K562 (cell line): ENCODE measurements around the gene RBM28. TPM values are rescaled to one million over a fixed set of nuclear protein-coding genes. Genes with fewer than 3 reads are reported as not detected.
A peak's percentile ranks its signal among the peaks of the same experiment; 100 is the strongest.

Experiments
- AFF1 ChIP-seq, 2 experiments: fragments of 450-650 bp; IDR thresholded peaks; 2 replicates each; pipeline ENCODE4 v1.6.1; 2018; ENCODE audit warnings: mild to moderate bottlenecking in 2 of 2, low read depth in 1 of 2; ENCODE audit not compliant: partially characterized antibody in 2 of 2
- ATF1 ChIP-seq, 2 experiments: fragments of 450-650 bp in 1 of 2; IDR thresholded peaks; 2 replicates each; pipeline ENCODE4 v1.6.1; 2016; ENCODE audit warnings: missing compliant biosample characterization in 1 of 2, missing genetic modification characterization in 1 of 2
- ATF3 ChIP-seq, 2 experiments: fragments of 450-650 bp in 1 of 2; sonication (generic) in 1 of 2; formaldehyde crosslinking in 1 of 2; IDR thresholded peaks in 1 of 2; conservative IDR thresholded peaks in 1 of 2; 2 replicates each; pipeline versions ENCODE4 v1.6.1 to v1.8.1; 2016 to 2023; ENCODE audit warnings: mild to moderate bottlenecking in 2 of 2, moderate library complexity in 2 of 2, inconsistent platforms in 1 of 2, missing genetic modification reagents in 1 of 2
- BRD9 ChIP-seq: fragments of 450-650 bp; IDR thresholded peaks from 2 replicates; pipeline ENCODE4 v1.6.1; 2018; ENCODE audit warnings: low read depth; ENCODE audit not compliant: partially characterized antibody
- ETV6 ChIP-seq, 3 experiments: fragments of 150-350 bp in 1 of 3; sonication (generic) in 1 of 3; formaldehyde crosslinking in 1 of 3; IDR thresholded peaks; 2 replicates each; pipeline versions ENCODE4 v1.6.1 to v1.8.0; 2014 to 2022; ENCODE audit warnings: borderline replicate concordance in 2 of 3, low read depth in 2 of 3, antibody characterized with exemption in 1 of 3, low read length in 1 of 3, mild to moderate bottlenecking in 1 of 3, missing genetic modification reagents in 1 of 3
- FOSL1 ChIP-seq: fragments of 200-800 bp; sonication (Bioruptor generic); conservative IDR thresholded peaks from 2 replicates; pipeline ENCODE4 v1.6.1; 2016; ENCODE audit warnings: missing genetic modification characterization, missing compliant biosample characterization
- JUND ChIP-seq, 2 experiments: IDR thresholded peaks; 2 replicates in 1 of 2; 3 replicates in 1 of 2; pipeline ENCODE4 v1.6.1; 2011; ENCODE audit warnings: borderline replicate concordance in 2 of 2, low read depth in 2 of 2, low read length in 2 of 2, improper control_type of control experiment in 1 of 2, missing biosample characterization in 1 of 2, missing genetic modification characterization in 1 of 2, missing genetic modification reagents in 1 of 2
- KLF16 ChIP-seq: IDR thresholded peaks from 2 replicates; pipeline ENCODE4 v1.6.1; 2016; ENCODE audit warnings: antibody characterized with exemption
- MTA1 ChIP-seq: fragments of 450-650 bp; IDR thresholded peaks from 2 replicates; pipeline ENCODE4 v1.6.1; 2017; ENCODE audit warnings: borderline replicate concordance
- SIN3A ChIP-seq, 2 experiments: fragments of 150-350 bp in 1 of 2; IDR thresholded peaks; 2 replicates each; pipeline ENCODE4 v1.6.1; 2011 to 2016; ENCODE audit warnings: borderline replicate concordance in 2 of 2, low read depth in 2 of 2, low read length in 2 of 2, mild to moderate bottlenecking in 2 of 2, moderate library complexity in 2 of 2; ENCODE audit not compliant: control insufficient read depth in 1 of 2
- THAP7 ChIP-seq: fragments of 250-450 bp; sonication (Bioruptor Pico); IDR thresholded peaks from 2 replicates; pipeline ENCODE4 v1.5.0; 2021
- ZFP91 ChIP-seq: sonication (generic); formaldehyde crosslinking; IDR thresholded peaks from 2 replicates; pipeline ENCODE4 v1.8.0; 2022; ENCODE audit warnings: mild to moderate bottlenecking, missing genetic modification reagents
- ZNF79 ChIP-seq: fragments of 250-450 bp; sonication (Bioruptor Pico); IDR thresholded peaks from 2 replicates; pipeline ENCODE4 v1.4.0; 2020; ENCODE audit warnings: low read depth, mild to moderate bottlenecking, moderate library complexity
- polyA plus RNA-seq, 8 experiments: library from polyadenylated mRNA; depleted of rRNA in 4 of 8; stranded (reverse) in 5 of 8; unstranded in 3 of 8; fragments of >200 nt; fragmentation: Nextera tagmentation in 2 of 8; fragmentation: Illumina TruSeq in 1 of 8; extraction: Ambion mirVana in 2 of 8; extraction: Trizol in 1 of 8; gene quantifications; 2 replicates each; pipeline versions ENCODE4 v1.2.1 to v1.2.3, GENCODE V29; 2011 to 2014; ENCODE audit warnings: inconsistent platforms in 1 of 8, missing spikeins in 1 of 8
- total RNA-seq, 7 experiments: library from RNA; depleted of rRNA in 6 of 7; stranded (reverse); fragments of >200 nt in 6 of 7; fragmentation: Illumina TruSeq in 2 of 7; extraction: Trizol in 2 of 7; gene quantifications; 2 replicates each; pipeline versions ENCODE4 v1.2.1 to v1.2.3, GENCODE V29; 2011 to 2021; ENCODE audit warnings: low replicate concordance in 1 of 7

Gene RBM28
- total and polyA plus RNA-seq, 9 of the 15 experiments (the other 6 are each of a cell fraction or from before 2014, with no cell fraction given): 65.8 to 213 (median 138) TPM

GRCh38 chr7:128266883-128267594 lies 76.7 kb downstream of the RBM28 start (continued):
- TF ChIP-seq AFF1 (IDR thresholded peaks at IDR 0.05; ENCODE audit: low read depth in 1 of 2, partially characterized antibody in 2 of 2): peak in 1 of 2 experiments; percentile 84
- TF ChIP-seq KLF16: 0 out of 2 replicates have a peak, but pooled peaks have one; percentile 9
- TF ChIP-seq ATF3 (IDR thresholded peaks at IDR 0.05): peak; percentile 99
- TF ChIP-seq ATF3 (CRISPR knock-in tag; conservative IDR thresholded peaks at IDR 0.05): peak; percentile 81; the same call in 1 of the 2 replicates
- TF ChIP-seq ETV6 (IDR thresholded peaks at IDR 0.05; ENCODE audit: borderline replicate concordance in 1 of 2, low read depth in 2 of 2, low read length in 1 of 2): no peak
- no peak for TF ChIP-seq ETV6 (CRISPR knock-in tag; IDR thresholded peaks at IDR 0.05; ENCODE audit: borderline replicate concordance)
- peak; percentile 49; the same call in 1 of the 2 replicates for TF ChIP-seq MTA1
- TF ChIP-seq FOSL1 (tag): 0 out of 2 replicates have a peak, but pooled peaks have one; percentile 35
- TF ChIP-seq THAP7 (CRISPR knock-in tag): 0 out of 2 replicates have a peak, but pooled peaks have one; percentile 61
- TF ChIP-seq ZFP91 (CRISPR knock-in tag): peak; percentile 42; the same call in 1 of the 2 replicates
- peak; percentile 63 for TF ChIP-seq BRD9
- TF ChIP-seq ATF1 (CRISPR knock-in tag; IDR thresholded peaks at IDR 0.05): no peak
- TF ChIP-seq ATF1 (tag; IDR thresholded peaks at IDR 0.05): peak; percentile 28; the same call in 1 of the 2 replicates
- no peak for TF ChIP-seq SIN3A (IDR thresholded peaks at IDR 0.05; ENCODE audit: borderline replicate concordance in 2 of 2, control insufficient read depth in 1 of 2, low read depth in 2 of 2, low read length in 2 of 2)
- peak; percentile 65; the same call in 1 of the 2 replicates for TF ChIP-seq ZNF79
- TF ChIP-seq JUND (IDR thresholded peaks at IDR 0.05; ENCODE audit: borderline replicate concordance, low read depth, low read length): peak; percentile 92
- TF ChIP-seq JUND (tag; IDR thresholded peaks at IDR 0.05; ENCODE audit: borderline replicate concordance, low read depth, low read length): peak; percentile 78; the same call in 2 of the 3 replicates
